HCT116 (cell line): ENCODE results near the gene RMRP. TPM values are rescaled to one million over a fixed set of nuclear protein-coding genes. Genes with fewer than 3 reads are reported as not detected.

Source experiments
- ATAC-seq: fragments of 200-7000 bp; cut with Tn5 transposase; 2 replicates; pipeline ENCODE4 v1.9.1; 2020; ENCODE audit warnings: mild to moderate bottlenecking, moderate library complexity
- BruUV-seq: library from RNA; stranded (reverse); fragments of 400-500 nt; replicated peaks from 2 replicates; lab custom pipeline; 2021; lab: Mats Ljungman, UMichigan
- CTCF ChIA-PET: fragments of 300-600 bp; sonication (Branson Sonifier 250); formaldehyde crosslinking; loops from one replicate; lab custom pipeline; 2021; ENCODE audit warnings: antibody characterized with exemption; lab: Charles Lee
- POLR2A ChIA-PET: fragments of 300-600, 350-600 bp; sonication (Branson Sonifier 250); formaldehyde crosslinking; loops from one replicate; lab custom pipeline; 2021; ENCODE audit warnings: antibody characterized with exemption; lab: Charles Lee
- RAD21 ChIA-PET, 2 experiments: fragments of 300-600 bp; sonication (Branson Sonifier 250); formaldehyde crosslinking; loops; one replicate each; lab custom pipeline; 2023; ENCODE audit warnings: low total read pairs in 2 of 2; ENCODE audit not compliant: uncharacterized antibody in 2 of 2, unreplicated experiment in 2 of 2, low non-redundant PET in 1 of 2; lab: Charles Lee
- DNase-seq: peaks from one replicate; pipeline ENCODE4 v3.0.0-alpha.2; 2010; ENCODE audit warnings: low read depth, low spot score
- H2AFZ ChIP-seq: fragments of 200-600 bp; shearing (Covaris generic), sonication (generic); 2 replicates; pipeline ENCODE4 v1.6.1; 2017; ENCODE audit warnings: low read depth, mixed run types, mixed read lengths, antibody characterized with exemption, low read length; ENCODE audit not compliant: poor library complexity, severe bottlenecking
- H3K27ac ChIP-seq: 2 replicates; pipeline ENCODE4 v1.5.1; 2012; ENCODE audit warnings: low read depth, low read length
- H3K27me3 ChIP-seq: fragments of 200-600 bp; sonication (generic); 2 replicates; pipeline ENCODE4 v1.6.1; 2016; ENCODE audit warnings: mixed run types, low read length, mixed read lengths; ENCODE audit not compliant: insufficient read depth
- H3K36me3 ChIP-seq, 2 experiments: fragments of 200-500 bp in 1 of 2; fragments of 200-600 bp in 1 of 2; sonication (Bioruptor generic) in 1 of 2; sonication (generic) in 1 of 2; 2 replicates each; pipeline versions ENCODE4 v1.5.1 to v1.6.1; 2014 to 2016; ENCODE audit warnings: low read length in 2 of 2, inconsistent platforms in 1 of 2, mixed read lengths in 1 of 2, mixed run types in 1 of 2; ENCODE audit not compliant: insufficient read depth in 2 of 2, control insufficient read depth in 1 of 2
- H3K4me1 ChIP-seq, 2 experiments: fragments of 200-600 bp in 1 of 2; sonication (generic) in 1 of 2; 2 replicates each; pipeline versions ENCODE4 v1.5.1 to v1.6.1; 2012 to 2017; ENCODE audit warnings: low read length in 2 of 2, inconsistent platforms in 1 of 2, mild to moderate bottlenecking in 1 of 2, mixed read lengths in 1 of 2, mixed run types in 1 of 2, moderate library complexity in 1 of 2; ENCODE audit not compliant: insufficient read depth in 2 of 2, control insufficient read depth in 1 of 2
- H3K4me2 ChIP-seq: fragments of 200-600 bp; sonication (generic); 2 replicates; pipeline ENCODE4 v1.6.1; 2017; ENCODE audit warnings: mixed run types, low read length, mixed read lengths
- H3K4me3 ChIP-seq, 2 experiments: fragments of 200-600 bp in 1 of 2; sonication (generic) in 1 of 2; replicated peaks in 1 of 2; 2 replicates each; pipeline ENCODE4 v1.5.1; 2011 to 2016; ENCODE audit warnings: low read length in 2 of 2, control low read depth in 1 of 2, low read depth in 1 of 2, mild to moderate bottlenecking in 1 of 2, mixed read lengths in 1 of 2, mixed run types in 1 of 2
- H3K79me2 ChIP-seq: fragments of 200-600 bp; sonication (generic); 2 replicates; pipeline ENCODE4 v1.6.1; 2017; ENCODE audit warnings: mild to moderate bottlenecking, mixed run types, low read length, moderate library complexity, mixed read lengths; ENCODE audit not compliant: insufficient read depth
- H3K9ac ChIP-seq: fragments of 200-600 bp; sonication (generic); 2 replicates; pipeline ENCODE4 v1.6.1; 2016; ENCODE audit warnings: low read length, mixed read lengths
- H3K9me2 ChIP-seq: fragments of 200-600 bp; sonication (generic), shearing (Covaris generic); 2 replicates; pipeline ENCODE4 v1.6.1; 2017; ENCODE audit warnings: mixed run types, mild to moderate bottlenecking, moderate library complexity; ENCODE audit not compliant: insufficient read depth
- H3K9me3 ChIP-seq, 2 experiments: fragments of 200-500 bp in 1 of 2; fragments of 200-600 bp in 1 of 2; sonication (Bioruptor generic) in 1 of 2; sonication (generic) in 1 of 2; 2 replicates each; pipeline ENCODE4 v1.6.1; 2014 to 2017; ENCODE audit warnings: low read length in 2 of 2, mixed read lengths in 2 of 2, inconsistent platforms in 1 of 2, low read depth in 1 of 2, mild to moderate bottlenecking in 1 of 2, mixed run types in 1 of 2, moderate library complexity in 1 of 2; ENCODE audit not compliant: control insufficient read depth in 1 of 2, insufficient read depth in 1 of 2
- H4K20me1 ChIP-seq: fragments of 200-600 bp; sonication (generic), shearing (Covaris generic); 2 replicates; pipeline ENCODE4 v1.6.1; 2017; ENCODE audit warnings: mixed run types, mild to moderate bottlenecking, moderate library complexity; ENCODE audit not compliant: insufficient read depth
- CBX3 ChIP-seq: IDR thresholded peaks from 2 replicates; pipeline ENCODE4 v1.6.1; 2012; ENCODE audit warnings: low read depth
- CEBPB ChIP-seq: IDR thresholded peaks from 2 replicates; pipeline ENCODE4 v1.6.1; 2012; ENCODE audit warnings: low read depth
- ELF1 ChIP-seq: IDR thresholded peaks from 2 replicates; pipeline ENCODE4 v1.6.1; 2012; ENCODE audit warnings: low read depth, borderline replicate concordance
- EZH2phosphoT487 ChIP-seq: fragments of 200-600 bp; IDR thresholded peaks from 2 replicates; pipeline ENCODE4 v1.6.1; 2018; ENCODE audit warnings: antibody characterized with exemption, borderline replicate concordance
- FOSL1 ChIP-seq: IDR thresholded peaks from 2 replicates; pipeline ENCODE4 v1.6.1; 2012; ENCODE audit warnings: low read depth
- JUND ChIP-seq: IDR thresholded peaks from 2 replicates; pipeline ENCODE4 v1.6.1; 2012
- POLR2A ChIP-seq: IDR thresholded peaks from 2 replicates; pipeline ENCODE4 v1.7.0; 2011; ENCODE audit warnings: borderline replicate concordance; ENCODE audit not compliant: insufficient read depth, insufficient read length; ENCODE audit errors: extremely low read depth
- POLR2AphosphoS5 ChIP-seq: IDR thresholded peaks from 2 replicates; pipeline ENCODE4 v1.6.1; 2011; ENCODE audit warnings: mild to moderate bottlenecking, low read depth, low read length, moderate library complexity
- TCF7L2 ChIP-seq: IDR thresholded peaks from 2 replicates; pipeline ENCODE4 v1.7.0; 2011; ENCODE audit warnings: borderline replicate concordance, inconsistent platforms; ENCODE audit not compliant: insufficient read depth, insufficient read length; ENCODE audit errors: extremely low read depth
- intact Hi-C: fragments of 100-400 bp; cut with micrococcal nuclease; formaldehyde crosslinking; loops from 2 replicates; pipeline ENCODE4 v1.10.0; 2022
- microRNA-seq: library from miRNA; unstranded; fragments of <30 nt; microRNA quantifications from one replicate; pipeline ENCODE4, GENCODE V29; 2016; ENCODE audit warnings: borderline number of aligned reads
- total RNA-seq: library from RNA; stranded (reverse); gene quantifications from one replicate; pipeline ENCODE4 v1.2.1, GENCODE V29; 2021; ENCODE audit not compliant: unreplicated experiment

Gene RMRP
- total RNA-seq, 1 experiment from 2014 or later: 30,969 TPM

DNA sequence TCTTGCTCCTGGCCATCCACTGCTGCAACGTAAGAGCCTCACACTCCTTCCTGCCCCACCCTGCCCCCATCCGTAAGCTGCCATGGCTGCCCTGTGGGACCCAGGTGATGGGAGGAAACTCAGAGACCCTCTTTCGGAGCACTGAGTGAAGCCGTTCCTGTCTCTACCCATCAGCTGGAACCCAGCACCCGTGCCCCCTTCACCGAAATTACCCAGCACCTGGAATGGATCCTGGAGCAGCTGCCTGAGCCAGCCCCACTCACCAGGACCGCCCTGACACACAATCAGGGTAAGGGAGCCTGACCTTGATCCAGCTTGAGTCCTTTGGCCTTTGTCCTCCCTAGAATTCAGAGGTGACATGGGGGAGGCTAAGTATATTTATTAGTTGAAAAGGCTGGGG is 49.6 kb downstream of the RMRP start:
- TF ChIP-seq POLR2A (no peak), EZH2phosphoT487 (no peak), ELF1 (no peak), JUND (no peak), POLR2AphosphoS5 (no peak), FOSL1 (no peak), TCF7L2 (no peak), CEBPB (no peak), CBX3 (no peak)
- Histone ChIP-seq H3K9me3 (no peaks in the 10 kb centered on the region), H3K36me3 (peaks cover 3 to 12% of the 10 kb centered on the region in 2 experiments; a peak in 3 of 4 replicates), H3K4me3 (no peak overlapping the region), H3K4me1 (peaks cover 10 to 26% of the 10 kb centered on the region in 2 experiments; a peak in 3 of 4 replicates), H2AFZ (no peak overlapping the region), H3K27me3 (no peaks in the 10 kb centered on the region), H3K9me2 (no peaks in the 10 kb centered on the region), H3K9ac (no peak overlapping the region), H3K4me2 (no peak overlapping the region), H4K20me1 (no peaks in the 10 kb centered on the region), H3K79me2 (peaks cover 16% of the 10 kb centered on the region; the same call in 1 of the 2 replicates), H3K27ac (no peak overlapping the region)
- POLR2A ChIA-PET: no interaction called here
- CTCF ChIA-PET: no interaction called here
- no peak for ATAC-seq
- BruUV-seq: no TSS peak
- RAD21 ChIA-PET: no interaction called here
- no peak for DNase-seq
- intact Hi-C loops: no loop called here

Small RNA genes within 50 kb of the gene (microRNA-seq; reads per million reads assigned to microRNA genes)
- 1.6 reads per million for gene MIR4667

Other genes with a start within 250 kb of the RMRP start
- gene RUSC2, start 167.9 kb downstream of the RMRP start, total RNA-seq: 11.6 TPM
- 26.6 TPM for gene TESK1, start 52.8 kb downstream of the RMRP start, total RNA-seq
- gene CD72, start 39.6 kb downstream of the RMRP start, total RNA-seq: 1.6 TPM
- gene SIT1, start 7.1 kb downstream of the RMRP start, total RNA-seq: not detected
- 11.1 TPM for gene CCDC107, start 273 bp upstream of the RMRP start, total RNA-seq
- 29.8 TPM for gene ARHGEF39, start 7.2 kb upstream of the RMRP start, total RNA-seq
- gene CA9, start 15.9 kb upstream of the RMRP start, total RNA-seq: 8.5 TPM
- gene TPM2, start 31.9 kb upstream of the RMRP start, total RNA-seq: 278 TPM
- 144 TPM for gene TLN1, start 74.2 kb upstream of the RMRP start, total RNA-seq
- 22.3 TPM for gene CREB3, start 74.6 kb upstream of the RMRP start, total RNA-seq
- gene GBA2, start 91.2 kb upstream of the RMRP start, total RNA-seq: 63.6 TPM
- 32.6 TPM for gene RGP1, start 91.3 kb upstream of the RMRP start, total RNA-seq
- gene MSMP, start 96.3 kb upstream of the RMRP start, total RNA-seq: 1.2 TPM
- gene NPR2, start 133.6 kb upstream of the RMRP start, total RNA-seq: 18.8 TPM
- gene SPAG8, start 154.2 kb upstream of the RMRP start, total RNA-seq: 0.39 TPM
- gene HINT2, start 157.0 kb upstream of the RMRP start, total RNA-seq: 49.0 TPM
- gene FAM221B, start 170.7 kb upstream of the RMRP start, total RNA-seq: not detected
- 7.2 TPM for gene TMEM8B, start 171.2 kb upstream of the RMRP start, total RNA-seq
- not detected for gene OR13J1, start 212.4 kb upstream of the RMRP start, total RNA-seq
- 0.32 TPM for gene HRCT1, start 248.2 kb upstream of the RMRP start, total RNA-seq